Mesodermal cell (in vitro differentiated cells): ENCODE results near the gene RPL27A.
A peak's percentile ranks its signal among the peaks of the same experiment; 100 is the strongest.

ENCODE experiments used
- H3K27ac ChIP-seq: 2 replicates; pipeline ENCODE4 v1.7.0; 2013; ENCODE audit warnings: mild to moderate bottlenecking, low read depth, low read length, moderate library complexity; ENCODE audit not compliant: severe bottlenecking
- H3K36me3 ChIP-seq: 2 replicates; pipeline ENCODE4 v1.7.1; 2013; ENCODE audit warnings: mild to moderate bottlenecking, low read length, moderate library complexity; ENCODE audit not compliant: control insufficient read depth, insufficient read depth
- H3K4me1 ChIP-seq: one replicate; pipeline ENCODE4 v1.7.1; 2013; ENCODE audit warnings: mild to moderate bottlenecking, low read length; ENCODE audit not compliant: insufficient read depth, control insufficient read depth, poor library complexity, severe bottlenecking
- H3K4me3 ChIP-seq: 2 replicates; pipeline ENCODE4 v1.7.0; 2013; ENCODE audit warnings: low read length, control low read depth, mild to moderate bottlenecking; ENCODE audit not compliant: insufficient read depth, poor library complexity, severe bottlenecking; ENCODE audit errors: extremely low read depth
- H3K9me3 ChIP-seq: 2 replicates; pipeline ENCODE4 v1.7.1; 2013; ENCODE audit warnings: mild to moderate bottlenecking, low read length, moderate library complexity; ENCODE audit not compliant: control insufficient read depth
- WGBS, 2 experiments: methylation state at CpG; one replicate each; pipeline ENCODE4 v1.1.5; 2013; ENCODE audit warnings: missing lambda C conversion rate in 2 of 2; ENCODE audit not compliant: insufficient coverage in 2 of 2; 5-methylcytosine and 5-hydroxymethylcytosine counted together

The RPL27A gene

GRCh38 chr11:8731647-8732323, 49.2 kb downstream of the RPL27A start:
- peaks cover 49% of the 10 kb centered on the region for H3K4me1 ChIP-seq
- H3K36me3 ChIP-seq: peaks cover 33% of the 10 kb centered on the region
- H3K4me3 ChIP-seq: no peak overlapping the region
- H3K9me3 ChIP-seq: no peaks in the 10 kb centered on the region
- 100% methylated on average over 1 of the region's 3 CpGs for WGBS, 2 experiments
- H3K27ac ChIP-seq: no peak overlapping the region

- Histone ChIP-seq H3K4me3 (no peak overlapping the region), H3K9me3 (no peaks in the 10 kb centered on the region), H3K36me3 (peaks cover 34% of the 10 kb centered on the region), H3K27ac (no peak overlapping the region), H3K4me1 (peaks cover 49% of the 10 kb centered on the region)
- WGBS, 2 experiments: 77 to 96% methylated on average over 2 of the region's 3 CpGs
Observed at GRCh38 chr11:8732324-8732670, 49.7 kb downstream of the RPL27A start.

- Histone ChIP-seq H3K4me1 (peaks cover 49% of the 10 kb centered on the region), H3K4me3 (no peak overlapping the region), H3K9me3 (no peaks in the 10 kb centered on the region), H3K36me3 (peaks cover 37% of the 10 kb centered on the region), H3K27ac (peak overlapping the region; percentile 19)
- WGBS, 2 experiments: 72 to 74% methylated on average over 3 of the region's 7 CpGs
Observed at GRCh38 chr11:8732748-8733241, 50.2 kb downstream of the RPL27A start.

GRCh38 chr11:8733852-8734251, 51.3 kb downstream of the RPL27A start:
- Histone ChIP-seq H3K27ac (peak overlapping the region; percentile 19), H3K9me3 (no peaks in the 10 kb centered on the region), H3K36me3 (peaks cover 46% of the 10 kb centered on the region), H3K4me1 (peaks cover 39% of the 10 kb centered on the region), H3K4me3 (no peak overlapping the region)
- WGBS, 2 experiments: 94 to 100% methylated on average over 2 of the region's 2 CpGs

- Histone ChIP-seq H3K4me1 (peaks cover 29% of the 10 kb centered on the region), H3K9me3 (no peaks in the 10 kb centered on the region), H3K27ac (no peak overlapping the region), H3K4me3 (no peak overlapping the region), H3K36me3 (peaks cover 46% of the 10 kb centered on the region)
- 95 to 97% methylated on average over 5 to 6 of the region's 8 CpGs for WGBS, 2 experiments
Observed at GRCh38 chr11:8735094-8735493, 52.5 kb downstream of the RPL27A start.

GRCh38 chr11:8739309-8739793, 56.8 kb downstream of the RPL27A start:
- Histone ChIP-seq H3K4me3 (no peak overlapping the region), H3K27ac (no peak overlapping the region), H3K4me1 (peaks cover 5% of the 10 kb centered on the region), H3K9me3 (no peaks in the 10 kb centered on the region), H3K36me3 (peaks cover 49% of the 10 kb centered on the region)
- 100% methylated on average over 1 of the region's 2 CpGs; no CpG with 5 or more reads in 1 of the 2 experiments for WGBS, 2 experiments
